Neutrophil (primary cell): ENCODE data around the gene NSDHL.
"Not testable (repeated sequence)": the region's sequence is repeated elsewhere in the genome, so short reads cannot be mapped to it uniquely, and the experiment has no call there.

Experiments used
- H3K27ac ChIP-seq: fragments of 200-600 bp; sonication (generic); 2 replicates; pipeline ENCODE4 v1.5.1; 2016; ENCODE audit warnings: mild to moderate bottlenecking, moderate library complexity
- H3K27me3 ChIP-seq: fragments of 200-600 bp; sonication (generic); 2 replicates; pipeline ENCODE4 v1.6.0; 2016; ENCODE audit warnings: mild to moderate bottlenecking
- H3K36me3 ChIP-seq: fragments of 200-600 bp; sonication (generic); 2 replicates; pipeline ENCODE4 v1.5.1; 2017
- H3K4me1 ChIP-seq, 2 experiments: fragments of 200-600 bp in 1 of 2; sonication (generic) in 1 of 2; 1 replicate in 1 of 2; 2 replicates in 1 of 2; pipeline versions ENCODE4 v1.5.1 to v1.6.1; 2013 to 2016; ENCODE audit warnings: low read depth in 1 of 2, low read length in 1 of 2, mild to moderate bottlenecking in 1 of 2, moderate library complexity in 1 of 2; ENCODE audit not compliant: control insufficient read depth in 1 of 2, insufficient read depth in 1 of 2
- H3K4me3 ChIP-seq, 2 experiments: fragments of 200-600 bp in 1 of 2; sonication (generic) in 1 of 2; 1 replicate in 1 of 2; 2 replicates in 1 of 2; pipeline ENCODE4 v1.5.1; 2013 to 2016; ENCODE audit warnings: low read depth in 1 of 2, low read length in 1 of 2, mild to moderate bottlenecking in 1 of 2, moderate library complexity in 1 of 2
- H3K9me3 ChIP-seq: fragments of 200-600 bp; sonication (generic); 2 replicates; pipeline ENCODE4 v1.5.1; 2016
- CTCF ChIP-seq: fragments of 200-600 bp; sonication (generic); IDR thresholded peaks from 2 replicates; pipeline ENCODE4 v1.5.1; 2016; ENCODE audit warnings: antibody characterized with exemption

The NSDHL gene

GRCh38 chrX:152830312-152831305, at the start of gene NSDHL, which contains the start of gene CETN2:
NSDHL (plus strand) TSS chrX:152831063; CDS start chrX:152846325, 15,262 bp downstream.
CETN2 (minus strand) TSS chrX:152830757; CDS start chrX:152830710, 47 bp downstream.
- H3K27me3 ChIP-seq = no peaks in the 10 kb centered on the region
- no peak for TF ChIP-seq CTCF
- H3K9me3 ChIP-seq = no peaks in the 10 kb centered on the region
- peaks cover 3% of the 10 kb centered on the region for H3K36me3 ChIP-seq
- H3K4me3 ChIP-seq = peak within 1 kb of the TSS; percentile 61 to 69
- peaks cover 4 to 15% of the 10 kb centered on the region in 2 experiments for H3K4me1 ChIP-seq
- H3K27ac ChIP-seq = peak within 1 kb of the TSS; percentile 67

- H3K4me1 ChIP-seq, H3K27ac ChIP-seq, H3K36me3 ChIP-seq, H3K4me3 ChIP-seq, H3K9me3 ChIP-seq, H3K27me3 ChIP-seq: not testable (repeated sequence)
Observed at GRCh38 chrX:152787062-152787461, 43.8 kb upstream of the NSDHL start.

- Histone ChIP-seq H3K27ac (no peak overlapping the region), H3K4me1 (no peaks in the 10 kb centered on the region), H3K9me3 (no peaks in the 10 kb centered on the region), H3K4me3 (no peak overlapping the region), H3K27me3 (no peaks in the 10 kb centered on the region), H3K36me3 (no peaks in the 10 kb centered on the region)
- no peak for TF ChIP-seq CTCF
Observed at GRCh38 chrX:152798945-152799344, 31.9 kb upstream of the NSDHL start.

GRCh38 chrX:152806035-152806434, 24.8 kb upstream of the NSDHL start:
- TF ChIP-seq CTCF = no peak
- no peaks in the 10 kb centered on the region for H3K4me1 ChIP-seq

GRCh38 chrX:152810403-152810802, 20.5 kb upstream of the NSDHL start:
- Histone ChIP-seq H3K36me3 (no peaks in the 10 kb centered on the region), H3K27me3 (no peaks in the 10 kb centered on the region), H3K4me1 (no peaks in the 10 kb centered on the region), H3K9me3 (no peaks in the 10 kb centered on the region), H3K4me3 (no peak overlapping the region), H3K27ac (no peak overlapping the region)
- no peak for TF ChIP-seq CTCF

More at GRCh38 chrX:152806035-152806434, 24.8 kb upstream of the NSDHL start:
- no peak overlapping the region for H3K4me3 ChIP-seq
- H3K36me3 ChIP-seq = no peaks in the 10 kb centered on the region
- H3K27ac ChIP-seq = no peak overlapping the region
- no peaks in the 10 kb centered on the region for H3K27me3 ChIP-seq
- H3K9me3 ChIP-seq = no peaks in the 10 kb centered on the region

- H3K9me3 ChIP-seq = no peaks in the 10 kb centered on the region
- no peaks in the 10 kb centered on the region for H3K4me1 ChIP-seq
Observed at GRCh38 chrX:152813206-152813605, 17.7 kb upstream of the NSDHL start.

More at GRCh38 chrX:152813206-152813605, 17.7 kb upstream of the NSDHL start:
- H3K27me3 ChIP-seq = no peaks in the 10 kb centered on the region
- no peaks in the 10 kb centered on the region for H3K36me3 ChIP-seq
- H3K4me3 ChIP-seq = no peak overlapping the region
- no peak for TF ChIP-seq CTCF
- no peak overlapping the region for H3K27ac ChIP-seq
